Kidney capillary endothelial cell (primary cell): Measurements from ENCODE around the gene ZFHX3.

Source experiments
- DNase-seq: peaks from one replicate; pipeline ENCODE4 v3.0.0-alpha.2; 2018; ENCODE audit warnings: low spot score

Gene ZFHX3

DNA sequence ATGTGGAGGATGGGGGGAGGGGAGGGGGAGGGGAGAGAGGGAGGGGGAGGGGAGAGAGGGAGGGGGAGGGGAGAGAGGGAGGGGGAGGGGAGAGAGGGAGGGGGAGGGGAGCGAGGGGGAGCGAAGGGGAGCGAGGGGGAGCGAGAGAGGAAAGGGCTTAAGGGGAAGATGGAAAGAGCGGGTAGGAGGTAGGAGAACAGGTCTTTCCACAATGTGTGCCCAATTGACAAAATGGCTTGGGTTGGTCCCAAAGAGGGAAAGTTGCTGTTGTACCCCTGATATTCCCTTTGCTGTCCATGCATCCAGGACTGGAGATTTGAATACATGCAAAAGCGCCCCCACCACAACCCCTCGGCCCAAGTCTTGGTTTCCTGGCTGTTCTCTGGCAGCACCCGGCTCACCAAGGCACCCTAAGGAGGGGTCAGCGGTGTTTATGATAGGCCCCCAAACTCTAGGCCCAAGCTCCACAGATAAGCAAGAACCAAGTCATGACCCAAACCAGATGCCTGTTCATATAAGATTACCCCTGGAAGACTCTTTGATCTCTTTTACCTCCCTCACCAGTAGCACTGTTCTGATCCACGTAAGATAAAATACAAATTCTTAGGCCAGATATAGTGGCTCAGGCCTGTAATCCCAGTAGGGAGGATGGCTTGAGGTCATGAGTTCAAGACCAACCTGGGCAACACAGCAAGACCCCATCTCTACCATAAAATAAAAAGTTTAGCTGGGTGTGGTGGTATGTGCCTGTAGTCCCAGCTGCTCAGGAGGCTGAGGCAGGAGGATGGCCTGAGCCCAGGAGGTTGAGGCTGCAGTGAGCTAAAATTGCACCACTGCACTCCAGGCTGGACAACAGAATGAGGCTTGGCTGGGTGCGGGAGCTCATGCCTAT, 119.6 kb downstream of the ZFHX3 start:
- no peak for DNase-seq

DNA sequence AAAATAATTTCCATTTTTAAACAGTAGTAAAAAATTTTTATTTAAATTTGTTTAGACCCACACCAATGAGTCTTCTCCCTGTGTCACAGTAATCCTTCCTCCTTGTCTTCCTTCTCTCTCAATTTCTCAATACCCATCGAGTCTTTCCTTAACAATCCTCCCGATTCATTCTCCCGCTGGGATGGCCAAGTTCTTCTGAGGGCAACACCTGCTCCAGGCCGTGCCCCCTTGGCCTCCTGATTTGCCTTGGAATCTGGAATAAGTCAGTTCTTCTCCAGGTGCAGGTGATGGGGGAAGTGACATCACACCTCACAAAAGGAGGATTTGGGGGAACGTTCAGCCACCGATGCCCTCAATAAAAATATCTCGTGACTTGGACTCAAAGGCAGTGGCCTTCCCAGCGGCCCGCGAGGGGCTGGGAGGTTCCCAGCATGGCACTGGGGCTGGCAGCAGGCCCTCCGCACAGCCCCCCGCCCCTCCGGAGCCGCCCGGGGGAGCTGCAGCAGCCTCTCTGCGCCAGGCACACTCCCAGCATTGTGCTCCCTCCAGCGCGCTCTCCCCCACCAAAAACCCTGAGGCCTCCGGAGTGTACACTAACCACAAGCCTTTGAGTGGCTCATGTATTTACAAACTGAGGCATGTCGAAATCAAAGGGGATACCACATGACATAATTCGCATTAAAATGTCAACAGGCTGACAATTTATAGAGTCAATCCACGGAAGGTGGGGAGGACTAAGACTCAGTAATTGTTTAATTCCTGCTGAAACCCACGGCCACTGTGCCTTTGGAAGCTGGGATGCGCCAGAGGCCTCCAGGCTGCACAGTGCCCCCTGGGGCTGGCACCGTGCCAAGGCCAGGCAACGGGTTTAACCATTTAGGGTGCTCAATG, 120.5 kb downstream of the ZFHX3 start:
- DNase-seq: no peak

DNA sequence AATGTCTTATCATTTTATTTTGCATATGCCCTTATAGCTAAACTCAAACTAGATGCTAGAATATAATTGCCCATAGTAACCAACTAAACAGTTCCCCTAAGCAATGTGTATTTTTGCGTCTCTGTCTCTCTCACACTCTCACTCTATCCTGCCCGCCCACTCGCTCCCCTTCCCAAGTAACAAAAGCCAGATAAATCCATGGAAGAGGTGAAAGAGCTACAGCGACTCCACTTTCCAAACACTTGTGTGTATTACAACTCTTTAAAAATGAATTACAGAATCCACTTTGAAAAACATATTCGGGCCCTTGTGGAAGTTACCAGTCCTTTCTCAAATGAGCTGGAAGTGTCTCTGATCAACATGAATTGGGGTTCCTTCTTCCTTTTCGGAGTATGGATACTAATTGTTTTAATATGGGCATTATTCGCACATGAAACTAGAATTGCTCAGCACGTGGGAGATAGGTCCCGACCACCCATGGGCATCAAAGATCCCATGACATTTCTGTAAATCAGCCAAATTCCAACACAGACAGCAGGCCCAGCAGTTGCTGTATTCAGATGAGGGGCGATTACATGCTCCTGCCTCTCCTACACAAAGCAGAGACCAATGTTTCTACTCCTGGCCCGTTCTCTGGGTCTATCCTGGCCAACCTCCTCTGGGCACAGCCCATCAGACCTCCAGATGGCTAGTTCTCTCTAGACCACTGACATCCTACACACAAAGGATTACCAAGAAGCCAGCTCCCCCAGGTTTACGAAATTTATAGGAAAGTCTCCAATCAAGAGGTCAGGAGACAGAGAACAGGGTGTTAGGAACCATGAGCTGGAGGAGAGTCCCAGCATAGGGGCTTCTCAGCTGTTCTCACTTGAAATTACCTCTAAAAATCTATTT, 121.5 kb downstream of the ZFHX3 start:
- no peak for DNase-seq

DNA sequence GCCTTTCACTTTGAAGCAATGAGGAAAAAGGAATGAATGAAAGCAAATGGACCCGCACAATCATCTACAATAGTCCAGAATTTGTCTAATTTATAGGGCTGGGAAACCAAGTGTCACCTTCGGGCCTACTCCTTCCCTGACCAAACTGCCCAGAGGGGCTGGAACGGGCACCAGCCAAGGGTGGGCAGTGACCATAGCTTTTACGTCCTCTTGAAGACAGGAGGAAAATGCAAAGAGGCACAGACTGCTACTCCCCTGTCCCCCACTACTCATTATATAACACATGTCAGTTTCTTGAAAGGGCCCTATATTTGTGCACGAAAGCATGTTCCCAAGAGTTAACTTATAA, 122.3 kb downstream of the ZFHX3 start:
- no peak for DNase-seq

DNA sequence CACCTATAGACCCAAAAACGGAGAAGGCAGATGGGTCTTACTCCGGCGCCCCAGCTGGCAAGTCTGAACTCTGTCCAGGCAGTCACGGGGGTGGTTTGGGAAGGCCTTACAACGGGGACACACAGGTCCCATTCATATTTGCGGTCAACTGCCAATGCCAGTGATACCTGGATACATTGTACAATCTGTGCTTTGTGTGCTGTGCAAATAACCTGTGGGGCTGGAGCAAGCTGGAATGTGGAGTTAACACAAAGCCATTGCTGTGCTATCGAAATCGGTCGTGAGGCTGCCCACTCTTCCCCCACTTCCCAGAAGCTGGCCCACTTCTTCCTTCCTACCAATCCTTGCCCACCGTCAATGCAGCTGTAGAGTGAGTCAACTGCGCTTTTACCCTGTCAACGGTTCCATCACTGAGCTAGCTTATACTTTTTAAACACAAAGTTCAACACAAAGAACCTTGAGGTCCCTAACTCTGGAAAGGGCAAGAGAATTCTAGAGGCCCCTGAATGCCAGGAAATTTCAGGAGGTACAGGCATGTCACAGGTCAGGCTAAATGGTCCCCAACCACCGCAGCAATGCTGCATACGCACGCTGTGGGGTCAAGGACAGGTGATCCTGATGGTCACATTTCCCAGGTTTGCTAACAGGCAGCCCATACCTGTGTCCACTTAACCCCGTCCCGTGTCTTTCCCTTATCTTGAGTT, 122.8 kb downstream of the ZFHX3 start:
- DNase-seq: no peak

DNA sequence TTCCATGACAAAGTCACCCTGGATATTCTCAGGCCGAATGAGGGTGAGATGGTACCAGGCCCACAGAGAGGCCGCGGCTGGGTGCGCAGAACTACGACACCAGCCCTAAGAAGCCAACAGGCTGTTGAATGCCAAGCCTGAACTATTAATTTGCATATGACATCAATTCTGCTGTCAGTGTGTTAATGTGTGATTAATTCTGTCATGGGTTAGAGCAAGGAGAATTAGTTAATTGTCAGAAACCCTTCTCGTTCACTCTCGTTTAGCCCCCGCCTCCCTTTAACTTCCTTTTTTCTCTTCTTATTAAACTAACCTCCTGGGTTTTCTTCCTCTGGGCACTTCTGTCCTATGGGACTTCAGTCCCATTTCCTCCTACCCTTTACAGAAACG, 123.4 kb downstream of the ZFHX3 start:
- no peak for DNase-seq

DNA sequence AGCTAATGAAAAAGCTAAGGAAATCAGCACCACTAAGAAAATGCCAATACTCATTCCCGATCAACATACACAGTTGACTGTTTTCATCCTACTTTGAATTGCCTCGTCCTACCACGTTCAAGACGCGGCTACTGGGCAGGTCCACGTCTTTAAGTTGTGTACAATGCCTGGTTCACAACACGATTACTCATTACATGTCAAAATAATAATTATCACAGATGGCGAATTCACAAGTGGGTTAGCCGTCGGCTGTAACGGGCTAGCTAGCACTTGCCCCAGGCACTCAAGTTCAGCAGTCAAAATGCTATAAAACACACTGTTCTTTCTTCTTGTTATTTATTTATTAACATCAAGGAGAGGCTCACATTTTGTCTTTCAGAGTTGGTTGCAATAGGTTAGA, 124.2 kb downstream of the ZFHX3 start:
- no peak for DNase-seq

DNA sequence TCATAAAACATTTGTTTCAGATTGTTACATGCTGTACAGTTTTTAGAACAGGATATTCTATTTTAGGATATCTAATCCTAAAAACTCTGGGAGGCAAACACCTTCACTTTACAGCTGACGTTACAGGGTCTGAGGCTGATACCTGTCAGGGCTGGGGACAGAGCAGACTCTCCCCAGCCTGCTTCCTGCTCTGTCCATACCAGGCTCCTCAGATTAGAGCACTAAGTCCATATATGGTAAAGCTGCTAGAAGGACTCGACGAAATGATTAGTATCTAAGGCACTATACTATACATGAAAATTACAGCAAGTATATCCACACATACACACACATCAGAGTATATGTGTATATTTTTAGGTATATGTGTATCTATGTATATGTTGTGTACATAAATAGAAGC, 125.2 kb downstream of the ZFHX3 start:
- DNase-seq: no peak

DNA sequence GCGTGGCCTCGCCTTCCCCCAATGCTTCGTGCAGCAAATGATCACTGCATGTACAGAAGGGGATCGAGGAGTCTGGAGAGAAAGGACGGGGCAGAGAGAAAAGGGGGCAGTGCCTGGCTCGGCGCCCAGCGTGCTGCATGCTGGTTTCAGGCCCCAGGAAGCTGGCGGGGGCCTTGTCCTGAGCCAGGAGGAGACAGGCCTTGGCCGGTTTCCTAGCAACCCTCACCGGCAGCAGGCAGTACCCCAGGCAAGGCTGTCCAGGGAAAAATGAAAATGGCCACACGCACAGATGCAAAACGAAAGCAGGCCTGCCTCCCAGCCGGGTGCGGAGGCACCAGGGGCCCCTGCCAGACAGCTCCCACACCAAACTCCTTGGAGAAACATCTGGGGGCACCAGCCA, 126.3 kb downstream of the ZFHX3 start:
- no peak for DNase-seq

DNA sequence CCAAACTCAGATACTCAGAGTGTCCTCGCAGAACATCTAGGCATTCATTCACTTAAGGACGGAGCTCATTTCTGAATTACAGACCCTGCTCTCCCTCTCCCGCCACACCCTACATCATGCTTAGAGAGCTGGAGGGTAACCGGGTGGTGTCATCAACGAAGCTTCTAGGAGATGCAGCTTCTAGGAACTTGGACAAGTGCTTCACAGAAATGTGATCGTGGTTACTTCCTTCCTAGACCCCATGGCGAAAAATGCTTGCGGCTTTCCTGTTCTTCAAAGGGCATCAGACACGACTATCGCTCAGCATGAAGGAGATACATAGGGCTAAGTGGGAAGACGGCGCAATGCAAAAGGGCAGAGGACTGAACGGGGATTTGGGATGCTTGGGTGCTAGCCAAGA, 126.8 kb downstream of the ZFHX3 start:
- no peak for DNase-seq

DNA sequence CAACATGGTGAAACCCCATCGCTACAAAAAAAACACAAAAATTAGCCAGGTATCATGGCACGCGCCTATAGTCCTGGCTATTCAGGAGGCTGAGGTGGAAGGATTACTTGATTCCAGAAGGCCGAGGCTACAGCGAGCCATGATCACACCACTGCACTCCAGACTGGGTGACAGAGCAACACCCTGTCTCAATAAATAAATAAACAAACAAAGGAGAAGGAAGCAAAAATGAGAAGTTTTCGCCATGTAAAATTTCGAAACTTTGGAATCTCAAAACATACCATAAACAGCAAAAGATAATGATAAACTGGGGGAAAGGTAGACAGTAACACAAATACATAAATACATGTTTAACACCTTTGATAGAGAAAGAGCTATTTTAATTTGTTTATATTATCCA, 130.9 kb downstream of the ZFHX3 start:
- no peak for DNase-seq

DNA sequence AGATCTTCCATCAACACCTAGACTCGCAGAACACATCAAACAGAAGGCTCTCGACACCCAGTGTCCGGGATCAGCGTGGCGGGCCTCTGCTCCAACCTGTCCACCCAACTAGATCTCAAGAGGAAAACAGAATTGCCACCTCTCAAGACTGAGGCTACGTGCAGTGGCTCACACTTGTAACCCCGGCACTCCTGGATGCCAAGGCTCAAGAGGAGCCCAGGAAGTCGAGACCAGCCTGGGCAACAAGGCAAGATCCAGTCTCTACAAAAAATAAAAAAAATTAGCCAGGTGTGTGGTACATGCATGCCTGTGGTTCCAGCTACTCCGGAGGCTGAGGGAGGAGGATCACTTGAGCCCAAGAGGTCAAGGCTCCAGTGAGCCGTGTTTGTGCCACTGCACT, 132.6 kb downstream of the ZFHX3 start:
- DNase-seq: no peak

DNA sequence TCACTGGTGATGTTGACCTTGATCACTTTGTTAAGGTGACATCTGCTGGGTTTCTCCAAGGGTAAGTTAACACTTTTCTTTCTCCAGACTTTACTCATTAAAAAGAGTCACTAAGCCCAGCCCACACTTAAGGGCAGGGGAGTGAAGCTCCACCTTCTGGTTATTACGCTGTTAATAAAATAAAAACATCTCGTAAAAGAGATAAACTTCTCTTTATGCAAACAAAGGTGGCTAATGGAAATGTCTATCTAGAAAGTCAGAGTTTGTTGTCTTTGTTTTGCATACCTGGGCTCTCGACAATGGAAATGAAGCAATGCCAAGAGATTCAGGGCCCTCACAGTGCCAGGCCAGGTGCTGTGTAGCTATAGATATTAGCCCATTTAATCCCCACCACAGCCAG, 134.4 kb downstream of the ZFHX3 start:
- no peak for DNase-seq

DNA sequence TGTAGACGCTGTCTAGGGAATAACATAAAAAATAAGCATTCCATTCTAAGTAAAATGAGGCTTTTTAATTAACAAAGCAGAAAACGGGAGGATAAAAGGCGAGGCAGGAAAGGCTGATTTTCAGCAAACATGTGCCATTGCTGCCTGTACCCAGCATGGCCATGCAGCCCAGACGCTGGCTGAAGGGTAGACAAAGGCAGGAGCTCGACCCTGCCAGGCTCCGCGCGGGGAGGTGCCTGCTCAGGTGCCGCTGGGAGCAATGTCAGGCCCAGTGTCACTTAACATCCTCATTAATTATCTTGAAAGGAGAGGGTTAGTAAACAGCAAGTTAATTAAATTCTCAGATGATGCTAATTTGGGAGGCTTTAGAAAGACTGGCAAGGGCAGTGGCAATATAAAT, 136.0 kb downstream of the ZFHX3 start:
- no peak for DNase-seq

DNA sequence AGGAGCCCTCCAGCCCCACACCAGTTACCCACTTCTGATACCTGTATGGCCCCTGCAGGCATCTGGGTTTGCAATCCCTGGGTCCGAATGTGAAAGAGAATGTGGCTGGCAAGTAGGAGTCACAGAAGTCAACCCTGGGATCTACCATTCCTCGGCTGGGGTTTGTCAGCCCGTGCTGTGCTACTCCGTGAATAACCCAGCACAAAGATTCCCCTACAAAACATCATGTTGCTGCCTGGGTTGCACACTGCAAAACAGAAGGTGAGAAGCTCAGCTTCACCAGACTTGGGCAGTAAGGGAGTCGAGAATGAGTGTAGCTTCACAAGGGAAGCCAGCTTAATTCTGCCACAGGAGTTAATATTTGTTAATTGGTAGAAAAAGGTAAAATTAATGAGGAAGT, 137.1 kb downstream of the ZFHX3 start:
- no peak for DNase-seq

DNA sequence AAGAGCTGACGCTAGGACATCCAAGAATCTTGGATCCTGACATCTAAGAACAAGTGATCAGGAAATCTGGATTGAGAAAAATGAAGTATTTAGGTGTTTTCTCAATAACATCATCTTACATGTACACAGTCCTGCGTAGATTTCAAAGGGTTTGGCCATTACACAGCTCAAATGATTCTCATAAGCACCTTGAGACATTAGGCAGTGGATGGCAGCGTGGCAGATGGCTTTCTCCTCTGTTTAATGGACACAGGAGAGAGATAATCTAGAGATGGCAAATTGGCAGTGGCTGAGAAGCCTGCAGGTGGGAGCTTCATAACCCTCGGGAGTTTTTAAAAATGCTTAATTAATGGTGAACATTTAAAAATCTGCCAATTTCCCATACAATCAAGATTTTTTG, 137.5 kb downstream of the ZFHX3 start:
- DNase-seq: no peak

DNA sequence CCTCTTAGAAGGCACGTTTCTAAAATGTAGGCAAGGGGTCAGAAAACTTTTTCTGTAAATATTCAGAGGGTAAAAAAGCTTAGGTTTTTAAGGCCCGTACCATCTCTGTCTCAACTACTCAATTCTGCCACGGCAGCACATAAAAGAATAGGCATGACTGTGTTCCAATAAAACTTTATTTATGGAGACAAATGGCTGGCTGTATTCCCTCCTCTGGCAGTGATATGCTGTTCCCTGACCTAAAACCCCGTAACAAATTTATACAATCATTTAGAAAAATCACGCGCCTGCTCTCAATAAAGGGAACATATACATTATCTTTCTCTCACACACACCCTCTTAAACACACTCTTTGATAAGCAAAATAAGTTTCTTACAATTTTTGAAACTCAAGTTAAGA, 138.7 kb downstream of the ZFHX3 start:
- no peak for DNase-seq

DNA sequence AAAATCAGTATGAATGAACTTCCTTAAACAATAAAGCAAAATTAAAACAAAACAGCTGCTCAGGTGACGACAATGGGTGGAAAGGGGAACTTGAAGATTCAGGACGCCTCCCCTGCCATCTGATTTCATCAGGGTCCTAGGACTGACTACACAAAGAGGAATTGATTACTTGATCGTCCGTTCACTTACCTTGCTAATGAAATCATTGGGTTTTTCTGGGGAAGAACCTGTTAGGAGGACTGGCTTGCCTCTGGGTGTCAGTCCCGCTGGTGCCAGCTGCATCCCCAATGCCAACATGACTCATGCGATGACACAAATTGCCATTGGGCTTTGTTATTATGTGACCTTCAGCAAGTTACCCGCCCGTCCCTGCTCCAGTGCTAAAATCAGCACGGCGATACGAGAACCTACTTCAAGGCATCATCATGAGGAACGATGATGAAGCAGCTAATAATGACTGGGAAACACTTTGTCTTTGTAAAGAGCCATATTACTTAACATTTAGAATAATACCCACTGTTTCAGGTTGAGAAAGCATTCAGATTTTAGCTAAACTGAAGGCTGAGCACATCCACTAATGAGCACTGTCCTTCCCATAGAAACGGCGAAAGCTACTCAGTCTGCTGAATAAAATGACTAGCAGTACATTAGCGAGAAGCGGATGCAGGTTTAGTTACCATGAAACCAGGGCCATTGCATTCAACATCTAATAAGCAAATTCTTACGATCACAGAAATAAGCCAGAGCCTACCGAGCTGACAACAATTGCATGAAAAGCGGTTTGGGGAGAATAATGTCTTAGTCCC, 139.4 kb downstream of the ZFHX3 start:
- no peak for DNase-seq

DNA sequence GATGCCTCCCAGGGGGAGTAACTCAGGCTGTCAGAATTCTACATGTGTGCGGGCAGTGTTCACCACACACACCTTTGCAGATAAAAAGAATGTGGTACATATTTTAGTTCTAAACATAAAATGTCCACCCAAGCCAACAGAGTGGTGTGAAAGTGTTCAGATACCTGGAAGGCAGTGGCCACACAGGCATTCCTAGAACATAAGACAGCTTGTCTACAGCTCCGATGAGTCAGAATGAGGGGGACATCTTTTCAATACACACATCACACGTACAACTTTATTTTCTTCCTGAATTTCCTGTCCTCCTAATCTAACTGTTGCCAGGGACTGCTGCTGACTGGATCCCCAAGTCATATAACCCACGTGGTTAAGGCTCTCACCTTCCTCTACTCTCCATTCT, 142.3 kb downstream of the ZFHX3 start:
- DNase-seq: peak; percentile 39

DNA sequence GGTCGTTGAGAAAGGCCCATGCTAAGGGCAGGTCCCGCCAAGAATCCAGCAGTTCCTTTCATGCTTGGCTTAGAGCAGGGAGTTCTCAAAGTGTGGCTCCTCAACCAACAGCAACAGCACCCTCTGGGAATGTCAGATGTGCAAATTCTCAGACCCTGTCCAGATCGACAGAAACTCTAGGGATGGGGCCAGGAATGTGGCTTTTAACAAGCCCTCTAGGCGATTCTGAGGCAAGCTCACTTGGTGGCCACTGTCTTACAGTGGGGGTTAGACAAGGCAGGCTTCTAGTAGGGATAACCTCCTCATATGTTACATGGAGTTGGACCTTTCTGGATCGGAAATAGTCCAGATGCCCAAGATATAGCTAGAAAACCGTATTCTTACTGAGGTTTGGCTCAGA, 144.8 kb downstream of the ZFHX3 start:
- DNase-seq: no peak

DNA sequence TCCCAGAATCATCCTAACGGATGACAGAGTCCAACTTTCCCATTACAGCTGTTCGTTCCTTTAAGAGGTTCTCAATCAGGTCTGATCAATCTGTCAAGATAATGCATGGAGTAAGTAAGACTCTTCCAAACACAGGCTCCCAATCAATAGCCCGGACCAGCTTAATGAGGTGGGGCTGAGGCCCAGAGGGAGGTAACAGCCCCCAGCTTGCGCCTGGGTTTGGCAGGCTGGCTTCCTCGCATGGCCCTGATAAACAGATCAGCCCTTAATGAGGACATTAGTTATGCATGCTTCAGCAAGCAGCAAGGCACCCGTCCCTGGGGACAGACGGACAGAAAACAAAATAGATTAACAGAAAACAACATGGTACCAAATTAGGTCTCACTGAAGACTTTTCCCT, 145.7 kb downstream of the ZFHX3 start:
- no peak for DNase-seq
